H1 (cell line): ENCODE measurements around the gene BCHE. TPM values are rescaled to one million over a fixed set of nuclear protein-coding genes. Genes with fewer than 3 reads are reported as not detected.

ENCODE experiments used
- CTCF ChIA-PET: fragments of 300-600 bp; sonication (Branson Sonifier 250); formaldehyde crosslinking; loops from one replicate; lab custom pipeline; 2021; ENCODE audit not compliant: partially characterized antibody; lab: Charles Lee
- POLR2A ChIA-PET: fragments of 300-600 bp; sonication (Branson Sonifier 250); formaldehyde crosslinking; loops from one replicate; lab custom pipeline; 2021; ENCODE audit warnings: inconsistent platforms; ENCODE audit not compliant: partially characterized antibody; lab: Charles Lee
- DNase-seq, 2 experiments: peaks; one replicate each; pipeline versions ENCODE4 v3.0.0 to v3.0.0-alpha.2; 2010 to 2022; ENCODE audit warnings: low spot score in 2 of 2, low read depth in 1 of 2, mixed read lengths in 1 of 2
- FAIRE-seq: peaks from 2 replicates; lab custom pipeline; 2011; peaks lifted over from hg19 to GRCh38; lab: Jason Lieb, UNC
- H2AFZ ChIP-seq: 2 replicates; pipeline ENCODE4 v1.8.1; 2012; ENCODE audit warnings: low read length, inconsistent platforms
- H2AK5ac ChIP-seq: 2 replicates; pipeline ENCODE4 v1.6.1; 2013; ENCODE audit warnings: low read depth, low read length
- H2BK120ac ChIP-seq: replicated peaks from 2 replicates; pipeline ENCODE3; 2013; ENCODE audit warnings: low read depth, low read length, inconsistent platforms
- H2BK12ac ChIP-seq: 2 replicates; pipeline ENCODE4 v1.6.1; 2013; ENCODE audit warnings: low read depth, low read length
- H2BK15ac ChIP-seq: 2 replicates; pipeline ENCODE4 v1.6.1; 2013; ENCODE audit warnings: low read length
- H2BK20ac ChIP-seq: 2 replicates; pipeline ENCODE4 v1.6.1; 2013; ENCODE audit warnings: low read length
- H2BK5ac ChIP-seq: 2 replicates; pipeline ENCODE4 v1.6.1; 2013; ENCODE audit warnings: low read depth, low read length
- H3K14ac ChIP-seq: 2 replicates; pipeline ENCODE4 v1.6.1; 2013; ENCODE audit warnings: inconsistent platforms; ENCODE audit not compliant: insufficient read length
- H3K18ac ChIP-seq: 2 replicates; pipeline ENCODE4 v1.6.1; 2013; ENCODE audit warnings: low read length; ENCODE audit errors: extremely low read depth
- H3K23ac ChIP-seq: 2 replicates; pipeline ENCODE4 v1.6.1; 2013; ENCODE audit warnings: inconsistent platforms; ENCODE audit not compliant: insufficient read length
- H3K23me2 ChIP-seq: 2 replicates; pipeline ENCODE4 v1.6.1; 2013; ENCODE audit warnings: low read depth, low read length
- H3K27ac ChIP-seq: 2 replicates; pipeline ENCODE4 v1.6.1; 2011; ENCODE audit warnings: low read depth, low read length, inconsistent platforms
- H3K27me3 ChIP-seq, 4 experiments: replicated peaks in 1 of 4; 1 replicate in 1 of 4; 2 replicates in 3 of 4; pipeline versions ENCODE4 v1.6.1 to v1.8.1; 2011 to 2013; ENCODE audit warnings: low read length in 3 of 4, mild to moderate bottlenecking in 3 of 4, inconsistent platforms in 2 of 4, mixed read lengths in 2 of 4, moderate library complexity in 1 of 4; ENCODE audit not compliant: control insufficient read depth in 3 of 4, insufficient read depth in 3 of 4; ENCODE audit errors: extremely low read depth in 1 of 4
- H3K36me3 ChIP-seq, 4 experiments: 2 replicates each; pipeline versions ENCODE4 v1.6.1 to v1.8.1; 2011 to 2013; ENCODE audit warnings: mild to moderate bottlenecking in 4 of 4, low read length in 3 of 4, moderate library complexity in 2 of 4, control low read depth in 1 of 4, inconsistent platforms in 1 of 4; ENCODE audit not compliant: insufficient read depth in 4 of 4, control insufficient read depth in 2 of 4
- H3K4ac ChIP-seq: replicated peaks from 2 replicates; pipeline ENCODE3; 2013; ENCODE audit warnings: low read length, low read depth, mixed read lengths, inconsistent platforms; ENCODE audit not compliant: insufficient read length
- H3K4me1 ChIP-seq, 4 experiments: replicated peaks in 1 of 4; 1 replicate in 1 of 4; 2 replicates in 3 of 4; pipeline versions ENCODE4 v1.6.1 to v1.8.1; 2011 to 2013; ENCODE audit warnings: low read length in 3 of 4, inconsistent platforms in 2 of 4, mixed read lengths in 1 of 4; ENCODE audit not compliant: insufficient read depth in 4 of 4, control insufficient read depth in 3 of 4
- H3K4me2 ChIP-seq, 2 experiments: 2 replicates each; pipeline versions ENCODE4 v1.6.1 to v1.8.1; 2011 to 2013; ENCODE audit warnings: low read depth in 2 of 2, low read length in 2 of 2, control low read depth in 1 of 2, inconsistent platforms in 1 of 2, mild to moderate bottlenecking in 1 of 2; ENCODE audit not compliant: insufficient read depth in 1 of 2
- H3K4me3 ChIP-seq, 4 experiments: fragments of 200-600, 300-600 bp in 1 of 4; sonication (generic), shearing (Covaris generic), sonication (Bioruptor Twin) in 1 of 4; 2 replicates each; pipeline versions ENCODE4 v1.5.1 to v1.8.1; 2011 to 2016; ENCODE audit warnings: low read length in 4 of 4, low read depth in 3 of 4, control low read depth in 2 of 4, inconsistent platforms in 2 of 4, mild to moderate bottlenecking in 2 of 4, mixed read lengths in 1 of 4, moderate library complexity in 1 of 4; ENCODE audit not compliant: insufficient read depth in 2 of 4; ENCODE audit errors: extremely low read depth in 1 of 4
- H3K56ac ChIP-seq: replicated peaks from 2 replicates; pipeline ENCODE3; 2013; ENCODE audit warnings: low read depth, mild to moderate bottlenecking, mixed read lengths, low read length, inconsistent platforms; ENCODE audit not compliant: insufficient read length
- H3K79me1 ChIP-seq: 2 replicates; pipeline ENCODE4 v1.6.1; 2013; ENCODE audit warnings: low read depth, low read length, control low read depth
- H3K79me2 ChIP-seq, 2 experiments: 2 replicates each; pipeline versions ENCODE4 v1.6.1 to v1.8.1; 2012 to 2013; ENCODE audit warnings: low read length in 2 of 2, mild to moderate bottlenecking in 2 of 2, inconsistent platforms in 1 of 2; ENCODE audit not compliant: insufficient read depth in 2 of 2, control insufficient read depth in 1 of 2
- H3K9ac ChIP-seq, 4 experiments: replicated peaks in 1 of 4; 1 replicate in 1 of 4; 2 replicates in 3 of 4; pipeline versions ENCODE4 v1.6.1 to v1.8.1; 2011 to 2013; ENCODE audit warnings: low read depth in 3 of 4, low read length in 3 of 4, control low read depth in 2 of 4, mild to moderate bottlenecking in 2 of 4, moderate library complexity in 2 of 4, inconsistent platforms in 1 of 4; ENCODE audit errors: extremely low read depth in 1 of 4
- H3K9me3 ChIP-seq, 2 experiments: 2 replicates each; pipeline versions ENCODE4 v1.6.1 to v1.8.1; 2012 to 2013; ENCODE audit warnings: mild to moderate bottlenecking in 2 of 2, moderate library complexity in 2 of 2, control low read depth in 1 of 2, inconsistent platforms in 1 of 2, low read depth in 1 of 2, low read length in 1 of 2, mixed read lengths in 1 of 2; ENCODE audit not compliant: insufficient read depth in 2 of 2
- H4K20me1 ChIP-seq, 2 experiments: replicated peaks in 1 of 2; 2 replicates each; pipeline versions ENCODE3 to v1.8.1; 2011 to 2013; ENCODE audit warnings: inconsistent platforms in 2 of 2, low read length in 2 of 2, mild to moderate bottlenecking in 1 of 2; ENCODE audit not compliant: insufficient read depth in 2 of 2, control insufficient read depth in 1 of 2
- H4K5ac ChIP-seq: 2 replicates; pipeline ENCODE4 v1.6.1; 2013; ENCODE audit warnings: low read length, low read depth, mixed read lengths, inconsistent platforms; ENCODE audit not compliant: insufficient read length
- H4K8ac ChIP-seq: 2 replicates; pipeline ENCODE4 v1.8.0; 2013; ENCODE audit warnings: mild to moderate bottlenecking, moderate library complexity, low read length, inconsistent platforms; ENCODE audit not compliant: insufficient read depth; ENCODE audit errors: extremely low read depth
- H4K91ac ChIP-seq: replicated peaks from 2 replicates; pipeline ENCODE3; 2013; ENCODE audit warnings: low read length, mixed read lengths, inconsistent platforms; ENCODE audit not compliant: insufficient read length
- EZH2 ChIP-seq: fragments of 200-600 bp; sonication (generic); IDR thresholded peaks from 2 replicates; pipeline ENCODE4 v1.7.1; 2012; ENCODE audit warnings: low read depth, mild to moderate bottlenecking, moderate library complexity, low read length, inconsistent platforms; ENCODE audit not compliant: severe bottlenecking
- GABPA ChIP-seq: IDR thresholded peaks from 2 replicates; pipeline ENCODE4 v1.6.1; 2011; ENCODE audit warnings: mild to moderate bottlenecking, low read length, moderate library complexity, borderline replicate concordance; ENCODE audit not compliant: insufficient read depth
- HDAC6 ChIP-seq: IDR thresholded peaks from one replicate; pipeline ENCODE4 v1.7.1; 2012; ENCODE audit warnings: low read depth, mild to moderate bottlenecking, inconsistent platforms, low read length, moderate library complexity
- JUND ChIP-seq: IDR thresholded peaks from 2 replicates; pipeline ENCODE4 v1.6.1; 2011; ENCODE audit warnings: mild to moderate bottlenecking, improper control_type of control experiment, low read length
- KDM1A ChIP-seq: fragments of 200-600, 300-600 bp; sonication (generic); IDR thresholded peaks from 2 replicates; pipeline ENCODE4 v1.7.1; 2016; ENCODE audit warnings: mild to moderate bottlenecking, low read length, borderline replicate concordance
- KDM4A ChIP-seq: IDR thresholded peaks from one replicate; pipeline ENCODE4 v1.7.1; 2012; ENCODE audit warnings: low read depth, mild to moderate bottlenecking, moderate library complexity, low read length, inconsistent platforms; ENCODE audit not compliant: severe bottlenecking
- PHF8 ChIP-seq: fragments of 200-600 bp; sonication (generic); conservative IDR thresholded peaks from 2 replicates; pipeline ENCODE4 v1.7.1; 2012; ENCODE audit warnings: low read depth, mild to moderate bottlenecking, inconsistent platforms, low read length, moderate library complexity
- POU5F1 ChIP-seq: IDR thresholded peaks from 2 replicates; pipeline ENCODE4 v1.6.1; 2011; ENCODE audit warnings: low read depth, mild to moderate bottlenecking, low read length, moderate library complexity
- RBBP5 ChIP-seq: IDR thresholded peaks from 2 replicates; pipeline ENCODE4 v1.7.1; 2012; ENCODE audit warnings: low read depth, mild to moderate bottlenecking, inconsistent platforms, low read length, moderate library complexity, borderline replicate concordance
- RXRA ChIP-seq: IDR thresholded peaks from 2 replicates; pipeline ENCODE4 v1.6.1; 2011; ENCODE audit warnings: low read depth, mild to moderate bottlenecking, low read length, moderate library complexity; ENCODE audit not compliant: insufficient read depth
- SIX5 ChIP-seq: IDR thresholded peaks from 2 replicates; pipeline ENCODE4 v1.6.1; 2011; ENCODE audit warnings: mild to moderate bottlenecking, low read depth, low read length
- WGBS, 2 experiments: shearing (Covaris generic) in 1 of 2; methylation state at CpG; one replicate each; pipeline versions ENCODE4 v1.1.6 to v1.1.7; 2013 to 2015; ENCODE audit warnings: low lambda C conversion rate in 2 of 2, mixed read lengths in 2 of 2, inconsistent platforms in 1 of 2, low coverage in 1 of 2, missing lambda C conversion rate in 1 of 2; ENCODE audit not compliant: insufficient replicate concordance in 2 of 2, insufficient coverage in 1 of 2, insufficient read length in 1 of 2; ENCODE audit errors: extremely low coverage in 1 of 2, missing lambda C conversion rate in 1 of 2; 5-methylcytosine and 5-hydroxymethylcytosine counted together
- polyA plus RNA-seq, 7 experiments: library from polyadenylated mRNA; depleted of rRNA in 3 of 7; stranded (reverse) in 5 of 7; unstranded in 2 of 7; fragments of >200 nt in 5 of 7; fragments of 200-250 nt in 2 of 7; gene quantifications; 1 replicate in 5 of 7; 2 replicates in 1 of 7; 4 replicates in 1 of 7; pipeline versions ENCODE4 v1.2.1 to v1.2.3, GENCODE V29; 2011 to 2013; ENCODE audit warnings: missing spikeins in 2 of 7, mixed read lengths in 2 of 7
- total RNA-seq: library from RNA; stranded (reverse); fragmentation: NEBNext Ultra II Directional; extraction: Animal tissue kit (Norgen Biotek cat#: 25700); gene quantifications from 2 replicates; pipeline ENCODE4 v1.2.1, GENCODE V29; 2021

Gene BCHE
- total and polyA plus RNA-seq, 2 of the 8 experiments (the other 6 are each of a cell fraction or from before 2014, with no cell fraction given): 0.56 to 1.9 TPM

DNA sequence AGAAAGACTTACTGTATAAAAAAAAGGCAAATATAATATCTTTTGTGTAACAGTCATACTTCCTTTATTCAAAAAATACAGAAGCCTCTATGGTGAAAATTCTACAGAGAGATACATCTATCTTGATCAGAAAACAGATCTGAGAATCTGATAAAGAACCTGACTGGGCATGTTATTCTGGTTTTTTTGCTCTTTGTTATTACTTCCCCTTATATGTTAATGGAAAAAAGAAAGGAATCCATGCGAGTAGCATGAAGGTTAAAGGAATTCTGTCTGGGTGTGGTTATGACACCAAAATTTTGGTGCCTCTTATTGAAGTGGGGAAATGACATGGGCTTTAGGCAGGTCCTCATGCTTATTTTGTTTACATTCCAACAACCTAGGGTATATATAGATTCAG, 81.7 kb downstream of the BCHE start:
- H2BK120ac ChIP-seq: no peak overlapping the region
- no peaks in the 10 kb centered on the region for H3K9me3 ChIP-seq
- CTCF ChIA-PET: no interaction called here

More for the DNA sequence above, 81.7 kb downstream of the BCHE start:
- FAIRE-seq: no peak
- H3K56ac ChIP-seq: no peak overlapping the region
- no peak overlapping the region for H3K4me2 ChIP-seq
- no peak overlapping the region for H3K4me3 ChIP-seq
- no peak for DNase-seq
- 83% methylated on average over 1 of the region's 1 CpG; no CpG with 5 or more reads in 1 of the 2 experiments for WGBS, 2 experiments
- no peaks in the 10 kb centered on the region for H4K20me1 ChIP-seq
- no peak overlapping the region for H3K9ac ChIP-seq
- H3K27ac ChIP-seq: no peak overlapping the region
- no peak overlapping the region for H2BK20ac ChIP-seq
- H2BK5ac ChIP-seq: no peak overlapping the region
- TF ChIP-seq HDAC6: no peak
- no peak for TF ChIP-seq POU5F1
- TF ChIP-seq GABPA: no peak
- no peak for TF ChIP-seq JUND
- no peak for TF ChIP-seq SIX5
- no peak for TF ChIP-seq EZH2
- no peak for TF ChIP-seq KDM4A
- no peak for TF ChIP-seq RBBP5
- TF ChIP-seq RXRA: no peak
- no peak for TF ChIP-seq KDM1A
- no peak for TF ChIP-seq PHF8
- H4K8ac ChIP-seq: no peak overlapping the region
- no peak overlapping the region for H3K4ac ChIP-seq
- H4K5ac ChIP-seq: no peak overlapping the region
- no peak overlapping the region for H2AFZ ChIP-seq
- H3K23ac ChIP-seq: no peak overlapping the region
- no peaks in the 10 kb centered on the region for H3K79me1 ChIP-seq
- no peak overlapping the region for H2AK5ac ChIP-seq
- no peaks in the 10 kb centered on the region for H3K36me3 ChIP-seq
- no peak overlapping the region for H2BK12ac ChIP-seq
- no peak overlapping the region for H2BK15ac ChIP-seq
- no peak overlapping the region for H3K14ac ChIP-seq
- POLR2A ChIA-PET: no interaction called here
- no peak overlapping the region for H3K18ac ChIP-seq
- H3K79me2 ChIP-seq: no peaks in the 10 kb centered on the region
- no peaks in the 10 kb centered on the region for H3K4me1 ChIP-seq
- no peaks in the 10 kb centered on the region for H3K27me3 ChIP-seq
- H4K91ac ChIP-seq: no peak overlapping the region
- peaks cover 1% of the 10 kb centered on the region; the same call in 1 of the 2 replicates for H3K23me2 ChIP-seq
